ENCODE measurements around the gene GLG1.
"Not testable (repeated sequence)": the region's sequence is repeated elsewhere in the genome, so short reads cannot be mapped to it uniquely, and the experiment has no call there.

GLG1 gene

DNA sequence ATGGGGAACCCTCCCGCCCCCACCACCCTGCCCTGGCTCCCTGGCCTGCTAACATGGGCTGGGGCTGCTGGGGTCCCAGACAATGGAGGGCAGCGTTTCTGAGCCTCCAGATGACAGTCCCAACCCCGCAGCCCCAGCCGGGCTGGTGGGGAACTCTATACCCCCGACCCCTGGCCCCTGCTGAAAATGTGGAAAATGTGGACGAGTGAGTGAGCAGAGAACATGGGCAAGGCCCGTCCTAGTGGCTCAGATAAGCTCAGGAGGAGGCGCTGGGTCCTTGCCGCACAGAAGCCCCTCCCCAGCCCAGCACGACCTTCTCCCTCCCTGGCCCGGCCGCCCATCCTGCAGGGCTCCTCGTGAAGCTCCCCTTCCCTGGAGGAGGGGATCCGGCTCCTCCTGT lies 187.1 kb downstream of the GLG1 start:
- not testable (repeated sequence) for H3K36me3 Mint-ChIP-seq; H3K27ac Mint-ChIP-seq; H3K27me3 Mint-ChIP-seq; H3K4me3 Mint-ChIP-seq; H3K9me3 Mint-ChIP-seq (ENCODE audit: low read depth); H3K4me1 Mint-ChIP-seq (ENCODE audit: low read depth)

- not testable (repeated sequence) for H3K4me1 Mint-ChIP-seq (ENCODE audit: low read depth); H3K27me3 Mint-ChIP-seq; H3K27ac Mint-ChIP-seq; H3K4me3 Mint-ChIP-seq; H3K9me3 Mint-ChIP-seq (ENCODE audit: low read depth); H3K36me3 Mint-ChIP-seq
Observed at GRCh38 chr16:74417897-74418296, 189.0 kb downstream of the GLG1 start.

GRCh38 chr16:74413920-74414319 lies 193.0 kb downstream of the GLG1 start:
- H3K9me3 Mint-ChIP-seq (ENCODE audit: low read depth); H3K27me3 Mint-ChIP-seq; H3K36me3 Mint-ChIP-seq; H3K4me3 Mint-ChIP-seq; H3K27ac Mint-ChIP-seq; H3K4me1 Mint-ChIP-seq (ENCODE audit: low read depth): not testable (repeated sequence)

DNA sequence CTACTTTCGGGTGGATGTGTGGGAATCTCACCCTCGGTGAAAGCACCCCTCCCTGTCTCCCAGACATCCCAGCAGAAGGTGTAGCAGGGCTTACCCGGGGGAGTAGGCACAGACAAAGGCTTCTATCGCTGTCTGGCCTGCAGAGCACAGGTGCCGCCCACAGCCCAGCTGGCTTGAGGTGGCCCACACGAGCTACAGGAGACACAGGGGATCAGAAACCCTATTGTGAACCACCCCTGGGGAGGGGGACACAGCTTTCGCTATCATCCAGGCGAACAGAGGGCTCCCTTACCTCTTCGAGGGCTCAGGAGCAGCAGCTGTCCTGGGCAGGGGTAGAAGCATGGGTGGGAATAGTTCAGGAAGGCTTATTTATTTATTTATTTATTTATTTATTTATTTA lies 193.4 kb downstream of the GLG1 start:
- H3K9me3 Mint-ChIP-seq (ENCODE audit: low read depth); H3K27ac Mint-ChIP-seq; H3K27me3 Mint-ChIP-seq; H3K4me1 Mint-ChIP-seq (ENCODE audit: low read depth); H3K36me3 Mint-ChIP-seq; H3K4me3 Mint-ChIP-seq: not testable (repeated sequence)

GRCh38 chr16:74412775-74413390 lies 194.0 kb downstream of the GLG1 start:
- H3K36me3 Mint-ChIP-seq; H3K4me1 Mint-ChIP-seq (ENCODE audit: low read depth); H3K4me3 Mint-ChIP-seq; H3K9me3 Mint-ChIP-seq (ENCODE audit: low read depth); H3K27me3 Mint-ChIP-seq; H3K27ac Mint-ChIP-seq: not testable (repeated sequence)

DNA sequence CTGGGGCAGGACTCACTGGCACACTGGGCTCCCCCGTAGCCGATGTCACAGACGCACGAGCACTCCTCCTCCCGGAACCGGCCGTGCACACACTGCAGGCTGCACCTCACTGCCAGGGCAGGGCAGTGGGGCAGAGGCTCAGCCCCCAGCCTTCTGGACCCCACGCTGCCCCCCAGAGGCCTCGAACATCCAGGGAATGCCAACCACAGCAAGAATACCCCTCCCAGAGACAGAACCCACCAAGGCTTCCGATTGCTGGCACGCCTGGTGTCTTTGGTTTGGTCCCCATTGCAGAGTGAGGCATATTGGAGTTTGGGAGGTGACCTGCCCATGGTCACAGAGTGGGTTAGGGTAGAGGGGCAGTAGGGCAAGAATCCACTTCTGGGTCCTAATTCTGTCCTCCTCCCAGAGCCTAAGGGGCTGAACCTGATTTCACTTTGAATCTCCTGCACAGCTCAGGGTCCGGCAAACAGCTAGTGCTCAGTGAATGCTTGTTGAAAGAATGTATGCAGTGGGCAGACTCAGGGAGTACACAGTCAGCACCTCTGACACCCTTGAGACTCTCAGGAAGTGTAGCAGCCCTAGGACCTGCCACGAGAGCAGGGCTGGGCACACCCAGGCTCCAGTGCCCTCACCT lies 194.7 kb downstream of the GLG1 start:
- H3K4me3 Mint-ChIP-seq, H3K27ac Mint-ChIP-seq: not testable (repeated sequence)

DNA sequence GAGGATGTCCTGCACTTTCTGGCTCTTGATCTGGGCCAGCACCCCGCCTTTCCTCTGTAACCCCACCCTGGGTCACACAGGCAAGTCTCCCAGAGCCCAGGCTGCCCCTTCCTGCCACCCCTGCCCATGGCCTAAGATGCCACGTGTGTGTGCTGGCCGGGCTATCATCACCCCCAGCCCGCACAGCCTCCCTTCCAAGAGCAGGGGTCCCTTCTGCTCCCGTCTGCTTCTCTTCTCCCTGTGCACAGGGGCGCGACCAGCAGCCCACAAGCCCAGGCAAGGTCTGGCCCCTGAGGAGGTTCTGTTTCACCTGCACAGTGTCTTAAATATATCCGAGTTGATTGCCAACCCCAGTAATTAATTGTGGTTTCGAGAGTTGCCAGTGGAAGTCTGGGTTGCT lies 195.9 kb downstream of the GLG1 start:
- H3K27me3 Mint-ChIP-seq; H3K36me3 Mint-ChIP-seq; H3K27ac Mint-ChIP-seq; H3K4me3 Mint-ChIP-seq; H3K4me1 Mint-ChIP-seq (ENCODE audit: low read depth); H3K9me3 Mint-ChIP-seq (ENCODE audit: low read depth): not testable (repeated sequence)

More for the DNA sequence above, 194.7 kb downstream of the GLG1 start:
- not testable (repeated sequence) for H3K27me3 Mint-ChIP-seq; H3K36me3 Mint-ChIP-seq; H3K9me3 Mint-ChIP-seq (ENCODE audit: low read depth); H3K4me1 Mint-ChIP-seq (ENCODE audit: low read depth)

- not testable (repeated sequence) for H3K27ac Mint-ChIP-seq; H3K36me3 Mint-ChIP-seq; H3K4me3 Mint-ChIP-seq; H3K9me3 Mint-ChIP-seq (ENCODE audit: low read depth); H3K27me3 Mint-ChIP-seq; H3K4me1 Mint-ChIP-seq (ENCODE audit: low read depth)
Observed at GRCh38 chr16:74410057-74410957, 196.6 kb downstream of the GLG1 start.

GRCh38 chr16:74409185-74409981 lies 197.5 kb downstream of the GLG1 start:
- H3K27me3 Mint-ChIP-seq; H3K36me3 Mint-ChIP-seq; H3K4me3 Mint-ChIP-seq; H3K9me3 Mint-ChIP-seq (ENCODE audit: low read depth); H3K4me1 Mint-ChIP-seq (ENCODE audit: low read depth); H3K27ac Mint-ChIP-seq: not testable (repeated sequence)

GRCh38 chr16:74407362-74407705 lies 199.6 kb downstream of the GLG1 start:
- not testable (repeated sequence) for H3K9me3 Mint-ChIP-seq (ENCODE audit: low read depth); H3K4me3 Mint-ChIP-seq; H3K27ac Mint-ChIP-seq; H3K27me3 Mint-ChIP-seq; H3K36me3 Mint-ChIP-seq; H3K4me1 Mint-ChIP-seq (ENCODE audit: low read depth)

- not testable (repeated sequence) for H3K4me3 Mint-ChIP-seq
Observed at GRCh38 chr16:74406600-74407361, 200.1 kb downstream of the GLG1 start.

DNA sequence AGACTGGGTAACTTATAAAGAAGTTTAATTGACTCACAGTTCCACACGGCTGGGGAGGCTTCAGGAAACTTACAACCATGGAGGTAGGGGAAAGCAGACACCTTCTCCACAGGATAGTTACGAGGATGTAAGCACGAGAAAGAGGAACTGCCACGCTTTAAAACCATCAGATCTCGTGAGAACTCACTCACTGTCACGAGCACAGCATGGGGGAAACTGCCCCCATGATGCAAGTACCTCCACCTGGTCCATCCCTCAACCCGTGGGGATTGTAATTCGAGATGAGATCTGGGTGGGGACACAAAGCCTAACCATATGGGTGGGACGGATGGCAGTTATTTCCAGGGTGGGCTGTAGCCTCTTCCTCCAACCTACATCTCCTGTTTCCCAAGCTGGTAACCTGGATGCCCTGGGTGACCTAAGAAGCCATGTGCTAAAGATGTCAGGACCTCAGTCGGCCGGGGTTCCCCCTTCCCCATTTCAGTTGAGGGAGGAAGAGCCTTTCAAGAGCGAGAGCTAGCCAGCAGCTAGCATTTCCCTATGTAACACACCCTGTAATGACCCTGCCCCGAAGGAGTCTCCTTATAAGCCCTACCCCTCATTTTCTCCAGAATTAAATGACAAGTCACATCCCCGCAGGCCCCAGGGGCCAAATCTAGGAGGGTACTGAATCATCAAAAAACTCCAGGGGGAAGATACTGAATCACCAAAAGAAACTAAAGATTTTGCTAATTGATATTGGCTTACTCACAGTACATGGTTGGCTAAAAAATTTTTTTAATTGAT lies 202.6 kb downstream of the GLG1 start:
- not testable (repeated sequence) for H3K36me3 Mint-ChIP-seq; H3K4me3 Mint-ChIP-seq; H3K27ac Mint-ChIP-seq; H3K4me1 Mint-ChIP-seq (ENCODE audit: low read depth); H3K9me3 Mint-ChIP-seq (ENCODE audit: low read depth); H3K27me3 Mint-ChIP-seq

More at GRCh38 chr16:74406600-74407361, 200.1 kb downstream of the GLG1 start:
- H3K27ac Mint-ChIP-seq; H3K27me3 Mint-ChIP-seq; H3K9me3 Mint-ChIP-seq (ENCODE audit: low read depth); H3K4me1 Mint-ChIP-seq (ENCODE audit: low read depth); H3K36me3 Mint-ChIP-seq: not testable (repeated sequence)

DNA sequence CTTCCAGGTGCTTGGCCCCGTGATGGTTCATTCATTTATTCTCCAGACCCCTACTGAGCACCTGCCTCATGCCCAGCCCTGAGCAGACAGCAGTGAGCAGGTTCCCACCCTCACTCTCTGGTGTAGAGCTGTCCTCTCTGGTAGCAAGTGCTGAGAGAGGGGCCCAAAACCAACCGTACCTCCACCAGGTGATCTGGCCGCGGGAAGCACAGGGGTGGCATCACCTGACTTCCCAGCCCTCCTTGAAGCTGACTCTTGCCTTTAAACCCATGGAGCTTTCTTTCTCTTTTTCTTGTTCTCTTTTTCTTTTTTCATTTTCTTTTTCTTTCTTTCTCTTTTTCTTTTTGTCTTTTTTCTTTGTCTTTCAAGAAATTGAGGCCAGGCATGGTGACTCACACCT lies 206.7 kb downstream of the GLG1 start:
- H3K27me3 Mint-ChIP-seq; H3K9me3 Mint-ChIP-seq (ENCODE audit: low read depth); H3K4me3 Mint-ChIP-seq; H3K36me3 Mint-ChIP-seq; H3K4me1 Mint-ChIP-seq (ENCODE audit: low read depth); H3K27ac Mint-ChIP-seq: not testable (repeated sequence)

- not testable (repeated sequence) for H3K9me3 Mint-ChIP-seq (ENCODE audit: low read depth); H3K36me3 Mint-ChIP-seq; H3K4me1 Mint-ChIP-seq (ENCODE audit: low read depth); H3K4me3 Mint-ChIP-seq; H3K27me3 Mint-ChIP-seq; H3K27ac Mint-ChIP-seq
Observed at GRCh38 chr16:74398212-74398895, 208.6 kb downstream of the GLG1 start.
